ENCODE results near the gene FBXL7. TPM values are rescaled to one million over a fixed set of nuclear protein-coding genes. Genes with fewer than 3 reads are reported as not detected.

Gene FBXL7
- total RNA-seq, 1 experiment from 2014 or later = not detected

GRCh38 chr5:15452781-15453180 lies 47.2 kb upstream of the FBXL7 start:
- no peak overlapping the region for H3K27ac Mint-ChIP-seq (ENCODE audit: low read depth, unreplicated experiment)
- intact Hi-C loops (cut with micrococcal nuclease) = no loop called here
- H3K4me1 Mint-ChIP-seq (ENCODE audit: insufficient read depth, unreplicated experiment) = no peaks in the 10 kb centered on the region
- no TSS peak for BruUV-seq (replicated peaks)
- CTCF ChIA-PET = no interaction called here
- POLR2A ChIA-PET = no interaction called here
- no peak for TF ChIP-seq CTCF (IDR thresholded peaks at IDR 0.05; ENCODE audit: unreplicated experiment)
- H3K36me3 Mint-ChIP-seq (ENCODE audit: insufficient read depth, unreplicated experiment) = no peaks in the 10 kb centered on the region
- H3K9me3 Mint-ChIP-seq (ENCODE audit: unreplicated experiment) = no peaks in the 10 kb centered on the region
- no peaks in the 10 kb centered on the region for H3K27me3 Mint-ChIP-seq (ENCODE audit: insufficient read depth, unreplicated experiment)
- DNase-seq (ENCODE audit: unreplicated experiment) = no peak
- H3K4me3 Mint-ChIP-seq (ENCODE audit: unreplicated experiment) = no peak overlapping the region

- Mint-ChIP-seq H3K36me3 (ENCODE audit: insufficient read depth, unreplicated experiment) (no peaks in the 10 kb centered on the region), H3K4me1 (ENCODE audit: insufficient read depth, unreplicated experiment) (no peaks in the 10 kb centered on the region), H3K4me3 (ENCODE audit: unreplicated experiment) (no peak overlapping the region), H3K9me3 (ENCODE audit: unreplicated experiment) (no peaks in the 10 kb centered on the region), H3K27ac (ENCODE audit: low read depth, unreplicated experiment) (no peak overlapping the region), H3K27me3 (ENCODE audit: insufficient read depth, unreplicated experiment) (no peaks in the 10 kb centered on the region)
- ChIA-PET POLR2A (interaction anchor here (0.7 kb wide), 1 partner anchor 195 kb away, joined by 4 read pairs; no protein-coding TSS in a partner anchor), CTCF (interaction anchor here (0.6 to 0.7 kb wide), 2 partner anchors 365 to 732 kb away, joined by 3 read pairs; no protein-coding TSS in a partner anchor)
- intact Hi-C loops (cut with micrococcal nuclease) = no loop called here
- no TSS peak for BruUV-seq (replicated peaks)
- no peak for DNase-seq (ENCODE audit: unreplicated experiment)
- no peak for TF ChIP-seq CTCF (IDR thresholded peaks at IDR 0.05; ENCODE audit: unreplicated experiment)
Measured at GRCh38 chr5:15459200-15459599, 40.8 kb upstream of the FBXL7 start.

GRCh38 chr5:15463231-15463980 lies 36.6 kb upstream of the FBXL7 start:
- no peak for DNase-seq (ENCODE audit: unreplicated experiment)
- POLR2A ChIA-PET = no interaction called here
- Mint-ChIP-seq H3K4me1 (ENCODE audit: insufficient read depth, unreplicated experiment) (no peaks in the 10 kb centered on the region), H3K36me3 (ENCODE audit: insufficient read depth, unreplicated experiment) (no peaks in the 10 kb centered on the region), H3K4me3 (ENCODE audit: unreplicated experiment) (no peak overlapping the region), H3K27ac (ENCODE audit: low read depth, unreplicated experiment) (no peak overlapping the region), H3K9me3 (ENCODE audit: unreplicated experiment) (no peaks in the 10 kb centered on the region), H3K27me3 (ENCODE audit: insufficient read depth, unreplicated experiment) (peaks cover 10% of the 10 kb centered on the region)
- no TSS peak for BruUV-seq (replicated peaks)
- CTCF ChIA-PET = interaction anchor here (0.5 to 1.6 kb wide), 7 partner anchors 315 to 995 kb away, joined by 3 to 7 read pairs (median 4); no protein-coding TSS in a partner anchor
- TF ChIP-seq CTCF (IDR thresholded peaks at IDR 0.05; ENCODE audit: unreplicated experiment) = peak; percentile 37
- intact Hi-C loops (cut with micrococcal nuclease) = loop anchor here (1.0 to 5.0 kb wide), 4 partner anchors 331 to 1089 kb away; no protein-coding TSS in a partner anchor

GRCh38 chr5:15472116-15472515 lies 27.9 kb upstream of the FBXL7 start:
- no TSS peak for BruUV-seq (replicated peaks)
- H3K4me1 Mint-ChIP-seq (ENCODE audit: insufficient read depth, unreplicated experiment) = no peaks in the 10 kb centered on the region
- no peak overlapping the region for H3K27ac Mint-ChIP-seq (ENCODE audit: low read depth, unreplicated experiment)
- peaks cover 30% of the 10 kb centered on the region for H3K27me3 Mint-ChIP-seq (ENCODE audit: insufficient read depth, unreplicated experiment)
- TF ChIP-seq CTCF (IDR thresholded peaks at IDR 0.05; ENCODE audit: unreplicated experiment) = no peak
- ChIA-PET POLR2A (no interaction called here), CTCF (no interaction called here)
- no peaks in the 10 kb centered on the region for H3K36me3 Mint-ChIP-seq (ENCODE audit: insufficient read depth, unreplicated experiment)
- no peak overlapping the region for H3K4me3 Mint-ChIP-seq (ENCODE audit: unreplicated experiment)
- H3K9me3 Mint-ChIP-seq (ENCODE audit: unreplicated experiment) = no peaks in the 10 kb centered on the region
- no peak for DNase-seq (ENCODE audit: unreplicated experiment)
- intact Hi-C loops (cut with micrococcal nuclease) = no loop called here
